Astrocyte of the hippocampus (primary cell): Measurements from ENCODE around the gene SLC41A3.

Experiments used
- DNase-seq: peaks from one replicate; pipeline ENCODE4 v3.0.0; 2011; ENCODE audit warnings: low read depth, low spot score

The SLC41A3 gene

GRCh38 chr3:126026761-126027160 is 57.2 kb downstream of the SLC41A3 start:
- DNase-seq = no peak

GRCh38 chr3:126026277-126026751 is 57.6 kb downstream of the SLC41A3 start:
- DNase-seq = no peak

GRCh38 chr3:126025862-126026261 is 58.1 kb downstream of the SLC41A3 start:
- no peak for DNase-seq

GRCh38 chr3:126025116-126025729 is 58.7 kb downstream of the SLC41A3 start:
- no peak for DNase-seq

GRCh38 chr3:126024049-126024854 is 59.7 kb downstream of the SLC41A3 start:
- no peak for DNase-seq

- DNase-seq = no peak
Observed at GRCh38 chr3:126023390-126023789, 60.5 kb downstream of the SLC41A3 start.

- no peak for DNase-seq
Observed at GRCh38 chr3:126022741-126023359, 61.1 kb downstream of the SLC41A3 start.

GRCh38 chr3:126021702-126022101 is 62.2 kb downstream of the SLC41A3 start:
- no peak for DNase-seq

- no peak for DNase-seq
Observed at GRCh38 chr3:126021224-126021623, 62.7 kb downstream of the SLC41A3 start.

- no peak for DNase-seq
Observed at GRCh38 chr3:126019683-126020082, 64.2 kb downstream of the SLC41A3 start.

GRCh38 chr3:126018995-126019394 is 64.9 kb downstream of the SLC41A3 start:
- no peak for DNase-seq

GRCh38 chr3:126018545-126018944 is 65.4 kb downstream of the SLC41A3 start:
- DNase-seq = no peak

- no peak for DNase-seq
Observed at GRCh38 chr3:126017362-126017761, 66.6 kb downstream of the SLC41A3 start.

- no peak for DNase-seq
Observed at GRCh38 chr3:126016616-126017015, 67.3 kb downstream of the SLC41A3 start.

GRCh38 chr3:126015075-126015474 is 68.8 kb downstream of the SLC41A3 start:
- DNase-seq = no peak

- peak; percentile 76 for DNase-seq
Observed at GRCh38 chr3:126014252-126014651, 69.7 kb downstream of the SLC41A3 start.

- DNase-seq = peak; percentile 13
Observed at GRCh38 chr3:126013751-126014156, 70.2 kb downstream of the SLC41A3 start.

- DNase-seq = no peak
Observed at GRCh38 chr3:126009181-126009580, 74.7 kb downstream of the SLC41A3 start.

- no peak for DNase-seq
Observed at GRCh38 chr3:126008219-126008618, 75.7 kb downstream of the SLC41A3 start.

GRCh38 chr3:126005951-126006350 is 78.0 kb downstream of the SLC41A3 start:
- no peak for DNase-seq

GRCh38 chr3:126004692-126005091 is 79.2 kb downstream of the SLC41A3 start:
- DNase-seq = no peak

GRCh38 chr3:126004217-126004616 is 79.7 kb downstream of the SLC41A3 start:
- no peak for DNase-seq
